Stimulated activated CD8-positive, alpha-beta memory T cell treated with anti-CD3 and anti-CD28 coated beads, Interleukin-4, amount 100 ng/mL, for 1 hour (primary cell): ENCODE results near the gene MRPS35.

Source experiments
- DNase-seq, 2 donors: peaks; one replicate each; pipeline ENCODE4 v3.0.0-alpha.2; 2020; ENCODE audit warnings: low read depth in 2 of 2, low spot score in 1 of 2

MRPS35 gene

DNA sequence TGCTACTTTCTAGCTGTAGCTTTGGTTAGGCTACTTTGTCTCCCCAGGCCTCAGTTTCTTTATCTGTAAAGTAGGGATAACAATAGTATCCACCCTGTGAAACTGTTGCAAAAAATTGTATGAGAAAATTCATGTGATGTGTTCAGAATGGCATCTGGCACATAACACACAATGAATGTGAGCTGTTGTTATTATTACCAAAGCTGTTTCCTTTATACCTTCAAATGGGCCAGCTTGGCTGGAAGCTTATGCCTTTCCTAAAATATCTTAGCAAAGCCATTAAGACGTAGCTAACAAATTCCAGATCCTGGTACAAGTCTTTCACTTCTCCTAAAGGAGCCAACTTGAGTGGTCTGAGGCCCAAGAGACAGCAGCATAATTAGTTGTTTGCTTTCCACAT, 94.6 kb downstream of the MRPS35 start:
- no peak for DNase-seq
